GM13977 (cell line): Measurements from ENCODE around the gene RNU6-1.

Experiments used
- DNase-seq: peaks from one replicate; pipeline ENCODE4 v3.0.0; 2012; ENCODE audit warnings: low spot score
- in situ Hi-C: fragments of 300-500 bp; cut with MboI; formaldehyde crosslinking; loops from one replicate; pipeline ENCODE4 v1.12.0; 2022; ENCODE audit warnings: low sequenced_read_pairs, low pct_unique_long_range_greater_than_20kb, mixed read lengths, inconsistent platforms; ENCODE audit not compliant: unreplicated experiment
- TF ChIP-seq, protein P1 (sequence below): IDR thresholded peaks from 2 replicates; pipeline ENCODE4 v1.5.1; 2012; ENCODE audit warnings: mild to moderate bottlenecking, control low read depth; ENCODE audit not compliant: insufficient read depth; ENCODE audit errors: extremely low read depth, missing control alignments

Gene RNU6-1

DNA sequence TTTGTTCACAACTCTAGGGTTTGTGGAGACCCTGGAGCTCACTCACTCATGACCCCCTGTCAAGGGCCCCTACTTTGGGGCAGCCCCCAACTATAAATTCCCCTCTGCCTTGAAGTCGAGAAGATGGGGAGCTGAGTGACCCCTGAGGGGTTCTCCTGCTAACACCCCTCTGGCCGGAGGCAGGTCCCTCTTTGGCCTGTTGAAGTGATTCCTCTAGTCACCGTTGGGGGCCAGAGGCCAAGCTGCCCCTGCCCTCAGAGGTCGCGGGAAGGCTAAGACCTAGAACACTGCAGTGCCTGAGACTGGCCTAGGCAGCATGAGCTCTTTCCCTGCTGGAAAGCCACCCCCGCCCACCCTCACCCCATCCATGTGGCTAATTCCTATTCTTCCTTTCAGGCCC lies 30.0 kb downstream of the RNU6-1 start:
- in situ Hi-C loops, result no loop called here
- no peak for DNase-seq
- TF ChIP-seq, protein P1, sequence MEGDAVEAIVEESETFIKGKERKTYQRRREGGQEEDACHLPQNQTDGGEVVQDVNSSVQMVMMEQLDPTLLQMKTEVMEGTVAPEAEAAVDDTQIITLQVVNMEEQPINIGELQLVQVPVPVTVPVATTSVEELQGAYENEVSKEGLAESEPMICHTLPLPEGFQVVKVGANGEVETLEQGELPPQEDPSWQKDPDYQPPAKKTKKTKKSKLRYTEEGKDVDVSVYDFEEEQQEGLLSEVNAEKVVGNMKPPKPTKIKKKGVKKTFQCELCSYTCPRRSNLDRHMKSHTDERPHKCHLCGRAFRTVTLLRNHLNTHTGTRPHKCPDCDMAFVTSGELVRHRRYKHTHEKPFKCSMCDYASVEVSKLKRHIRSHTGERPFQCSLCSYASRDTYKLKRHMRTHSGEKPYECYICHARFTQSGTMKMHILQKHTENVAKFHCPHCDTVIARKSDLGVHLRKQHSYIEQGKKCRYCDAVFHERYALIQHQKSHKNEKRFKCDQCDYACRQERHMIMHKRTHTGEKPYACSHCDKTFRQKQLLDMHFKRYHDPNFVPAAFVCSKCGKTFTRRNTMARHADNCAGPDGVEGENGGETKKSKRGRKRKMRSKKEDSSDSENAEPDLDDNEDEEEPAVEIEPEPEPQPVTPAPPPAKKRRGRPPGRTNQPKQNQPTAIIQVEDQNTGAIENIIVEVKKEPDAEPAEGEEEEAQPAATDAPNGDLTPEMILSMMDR, result no peak

GRCh38 chr15:67809441-67809840 lies 30.4 kb downstream of the RNU6-1 start:
- TF ChIP-seq, protein P1, result no peak
- no peak for DNase-seq
- in situ Hi-C loops, result no loop called here

- TF ChIP-seq, protein P1, result no peak
- in situ Hi-C loops, result no loop called here
- DNase-seq, result no peak
These were observed 31.0 kb downstream of the RNU6-1 start for GRCh38 chr15:67808821-67809220.

- in situ Hi-C loops, result no loop called here
- no peak for DNase-seq
- TF ChIP-seq, protein P1, result no peak
These were observed 32.0 kb downstream of the RNU6-1 start for GRCh38 chr15:67807836-67808235.

- in situ Hi-C loops, result no loop called here
- no peak for DNase-seq
- TF ChIP-seq, protein P1, result no peak
These were observed 32.7 kb downstream of the RNU6-1 start for GRCh38 chr15:67807141-67807540.

DNA sequence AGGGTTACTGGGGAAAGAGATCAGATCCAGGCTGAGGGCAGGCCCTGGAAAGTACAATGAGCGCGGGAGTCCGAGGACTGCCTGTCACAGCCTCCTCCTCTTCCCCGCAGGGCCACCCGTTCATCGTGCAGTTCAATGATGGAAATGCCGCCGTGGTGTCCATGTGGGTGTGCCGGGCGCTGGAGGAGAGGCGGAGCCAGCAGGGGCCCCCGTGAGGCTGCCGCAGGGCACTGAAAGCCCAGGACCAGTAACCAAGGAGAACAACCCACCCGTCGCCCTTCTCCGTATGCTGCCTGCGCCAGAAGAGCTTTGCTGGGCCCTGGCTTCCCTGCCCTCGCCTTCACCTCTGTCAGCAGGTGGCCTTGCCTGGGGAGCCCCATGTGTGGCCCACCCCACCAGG lies 33.3 kb downstream of the RNU6-1 start:
- in situ Hi-C loops, result no loop called here

More for the DNA sequence above, 33.3 kb downstream of the RNU6-1 start:
- TF ChIP-seq, protein P1, result no peak
- no peak for DNase-seq
